SK-N-SH (cell line): ENCODE results near the gene HUNK.

Experiments used
- FOSL2 ChIP-seq: IDR thresholded peaks from 2 replicates; pipeline ENCODE4 v1.4.0; 2012; ENCODE audit warnings: low read depth, mild to moderate bottlenecking, moderate library complexity, borderline replicate concordance
- GABPA ChIP-seq: IDR thresholded peaks from 2 replicates; pipeline ENCODE4 v1.4.0; 2012; ENCODE audit warnings: low read depth, mild to moderate bottlenecking
- GATA2 ChIP-seq: sonication (generic); formaldehyde crosslinking; IDR thresholded peaks from 2 replicates; pipeline ENCODE4 v1.5.0; 2020; ENCODE audit warnings: mild to moderate bottlenecking, missing genetic modification reagents
- TAF1 ChIP-seq: IDR thresholded peaks from 2 replicates; pipeline ENCODE4 v1.6.1; 2012; ENCODE audit warnings: low read depth, mild to moderate bottlenecking, low read length, moderate library complexity, borderline replicate concordance
- TEAD4 ChIP-seq: IDR thresholded peaks from 2 replicates; pipeline ENCODE4 v1.4.0; 2012; ENCODE audit warnings: mild to moderate bottlenecking, borderline replicate concordance; ENCODE audit not compliant: insufficient read depth
- TF ChIP-seq, protein P1 (sequence below): fragments of 200-600 bp; sonication (generic); IDR thresholded peaks from 2 replicates; pipeline ENCODE4 v1.6.1; 2017; ENCODE audit warnings: antibody characterized with exemption, mild to moderate bottlenecking, moderate library complexity

DNA sequence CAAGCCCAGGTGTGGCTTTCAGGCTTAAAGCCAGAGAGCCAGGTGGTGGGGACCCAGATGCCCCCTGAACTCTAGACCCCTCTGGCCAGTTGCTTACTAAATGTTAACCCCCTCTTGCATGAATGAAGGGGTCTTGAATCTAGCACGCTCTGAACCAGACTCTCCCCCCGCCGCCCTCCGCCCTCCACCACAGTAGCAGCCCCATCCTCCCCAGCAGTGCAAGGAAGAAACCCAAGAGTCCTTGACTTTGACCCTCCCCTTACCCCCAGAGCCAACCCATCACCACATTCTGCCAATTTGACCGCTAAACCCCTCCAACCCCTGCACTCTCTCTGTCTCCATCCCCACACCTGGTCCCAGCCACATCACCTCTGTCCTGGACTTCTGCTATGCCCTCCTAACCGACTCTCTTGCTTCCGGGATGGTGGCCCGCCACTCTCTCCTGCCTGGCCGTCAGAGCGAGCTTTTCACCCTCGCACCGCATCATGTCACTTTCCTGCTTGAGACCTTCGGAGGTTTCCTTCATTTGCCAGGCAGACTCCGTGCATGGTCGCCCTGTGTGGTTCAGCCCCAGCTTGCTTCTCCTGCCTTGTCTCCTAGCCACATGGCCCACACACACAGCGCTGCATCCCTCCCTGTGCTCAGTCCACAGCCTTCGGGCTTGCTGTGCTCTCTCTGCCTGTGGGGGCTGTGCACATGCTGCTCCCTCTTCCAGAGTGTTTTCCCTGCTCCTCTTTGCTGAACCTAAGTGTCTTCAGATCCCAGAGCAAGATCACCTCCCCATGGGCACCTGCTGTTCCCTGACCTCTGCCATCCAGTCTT, 113.4 kb downstream of the HUNK start:
- TF ChIP-seq FOSL2 (no peak), TEAD4 (no peak), TAF1 (no peak), GABPA (no peak), GATA2 (CRISPR knock-in tag) (no peak)
- TF ChIP-seq, protein P1, sequence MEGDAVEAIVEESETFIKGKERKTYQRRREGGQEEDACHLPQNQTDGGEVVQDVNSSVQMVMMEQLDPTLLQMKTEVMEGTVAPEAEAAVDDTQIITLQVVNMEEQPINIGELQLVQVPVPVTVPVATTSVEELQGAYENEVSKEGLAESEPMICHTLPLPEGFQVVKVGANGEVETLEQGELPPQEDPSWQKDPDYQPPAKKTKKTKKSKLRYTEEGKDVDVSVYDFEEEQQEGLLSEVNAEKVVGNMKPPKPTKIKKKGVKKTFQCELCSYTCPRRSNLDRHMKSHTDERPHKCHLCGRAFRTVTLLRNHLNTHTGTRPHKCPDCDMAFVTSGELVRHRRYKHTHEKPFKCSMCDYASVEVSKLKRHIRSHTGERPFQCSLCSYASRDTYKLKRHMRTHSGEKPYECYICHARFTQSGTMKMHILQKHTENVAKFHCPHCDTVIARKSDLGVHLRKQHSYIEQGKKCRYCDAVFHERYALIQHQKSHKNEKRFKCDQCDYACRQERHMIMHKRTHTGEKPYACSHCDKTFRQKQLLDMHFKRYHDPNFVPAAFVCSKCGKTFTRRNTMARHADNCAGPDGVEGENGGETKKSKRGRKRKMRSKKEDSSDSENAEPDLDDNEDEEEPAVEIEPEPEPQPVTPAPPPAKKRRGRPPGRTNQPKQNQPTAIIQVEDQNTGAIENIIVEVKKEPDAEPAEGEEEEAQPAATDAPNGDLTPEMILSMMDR, result no peak
